T-cell (primary cell): ENCODE measurements around the gene RPAP3. TPM values are rescaled to one million over a fixed set of nuclear protein-coding genes. Genes with fewer than 3 reads are reported as not detected.
"Not testable (repeated sequence)": the region's sequence is repeated elsewhere in the genome, so short reads cannot be mapped to it uniquely, and the experiment has no call there.

Experiments used
- ATAC-seq, 4 experiments: fragments of 200-7000 bp in 3 of 4; fragments of 150-1000 bp in 1 of 4; cut with Tn5 transposase; replicated peaks in 1 of 4; 1 replicate in 3 of 4; 2 replicates in 1 of 4; pipeline ENCODE4 v1.10.0; 2021; ENCODE audit warnings: moderate library complexity in 3 of 4, mild to moderate bottlenecking in 2 of 4, moderate number of reproducible peaks in 1 of 4
- CTCF ChIA-PET, 2 donors: fragments of 300-600 bp; sonication (Branson Sonifier 250); formaldehyde crosslinking; loops; one replicate each; lab custom pipeline; 2022; ENCODE audit warnings: antibody characterized with exemption in 2 of 2; lab: Charles Lee
- POLR2A ChIA-PET, 2 donors: fragments of 300-600 bp; sonication (Branson Sonifier 250); formaldehyde crosslinking; loops; one replicate each; lab custom pipeline; 2022; ENCODE audit warnings: antibody characterized with exemption in 2 of 2; lab: Charles Lee
- DNase-seq, 35 experiments: peaks; one replicate each; pipeline versions ENCODE4 v3.0.0 to v3.0.0-alpha.2; 2013 to 2023
- H3K27ac ChIP-seq: one replicate; pipeline ENCODE4 v1.5.1; 2013; ENCODE audit warnings: low read length
- H3K27me3 ChIP-seq, 2 experiments: replicated peaks in 1 of 2; 1 replicate in 1 of 2; 2 replicates in 1 of 2; pipeline versions ENCODE4 v1.6.1 to v1.7.0; 2013; ENCODE audit warnings: low read length in 1 of 2, mixed read lengths in 1 of 2; ENCODE audit not compliant: control insufficient read depth in 2 of 2, insufficient read depth in 2 of 2; ENCODE audit errors: extremely low read depth in 1 of 2
- H3K36me3 ChIP-seq, 2 donors: 1 replicate in 1 of 2; 2 replicates in 1 of 2; pipeline versions ENCODE4 v1.6.1 to v1.7.0; 2013; ENCODE audit warnings: low read length in 1 of 2; ENCODE audit not compliant: control insufficient read depth in 2 of 2, insufficient read depth in 1 of 2; ENCODE audit errors: extremely low read depth in 1 of 2
- H3K4me1 ChIP-seq, 2 experiments: 1 replicate in 1 of 2; 2 replicates in 1 of 2; pipeline versions ENCODE4 v1.6.1 to v1.7.0; 2013; ENCODE audit warnings: low read length in 2 of 2, mixed read lengths in 1 of 2; ENCODE audit not compliant: insufficient read depth in 2 of 2, control insufficient read depth in 1 of 2; ENCODE audit errors: extremely low read depth in 1 of 2
- H3K4me3 ChIP-seq, 2 donors: 1 replicate in 1 of 2; 2 replicates in 1 of 2; pipeline versions ENCODE4 v1.5.1 to v1.7.0; 2013; ENCODE audit warnings: mild to moderate bottlenecking in 2 of 2, low read length in 1 of 2, moderate library complexity in 1 of 2; ENCODE audit not compliant: control insufficient read depth in 1 of 2; ENCODE audit errors: extremely low read depth in 1 of 2
- H3K9me3 ChIP-seq: 2 replicates; pipeline ENCODE4 v1.7.0; 2013
- H3K27ac Mint-ChIP-seq, 2 donors: one replicate each; pipeline ENCODE4 v1.8.0; 2020 to 2021; ENCODE audit warnings: mild to moderate bottlenecking in 2 of 2, mixed read lengths in 2 of 2
- H3K27me3 Mint-ChIP-seq, 2 donors: one replicate each; pipeline ENCODE4 v1.8.0; 2021 to 2022; ENCODE audit warnings: mixed read lengths in 2 of 2
- H3K36me3 Mint-ChIP-seq: one replicate; pipeline ENCODE4 v1.8.0; 2021; ENCODE audit warnings: mixed read lengths
- H3K4me1 Mint-ChIP-seq, 3 donors: one replicate each; pipeline ENCODE4 v1.8.0; 2020 to 2022; ENCODE audit warnings: mixed read lengths in 3 of 3, mild to moderate bottlenecking in 1 of 3
- H3K4me3 Mint-ChIP-seq, 3 donors: one replicate each; pipeline ENCODE4 v1.8.0; 2020 to 2022; ENCODE audit warnings: mild to moderate bottlenecking in 3 of 3, mixed read lengths in 3 of 3, moderate library complexity in 3 of 3
- H3K9me3 Mint-ChIP-seq, 3 donors: one replicate each; pipeline ENCODE4 v1.8.0; 2020 to 2022; ENCODE audit warnings: mixed read lengths in 3 of 3
- WGBS: methylation state at CpG from one replicate; pipeline ENCODE4 v1.1.5; 2013; ENCODE audit warnings: missing lambda C conversion rate; ENCODE audit not compliant: insufficient coverage; 5-methylcytosine and 5-hydroxymethylcytosine counted together
- total RNA-seq, 35 experiments: library from RNA in 6 of 35; stranded (reverse) in 6 of 35; fragments of 120-200 nt in 1 of 35; gene quantifications; one replicate each; pipeline versions ENCODE4 v1.2.1 to v1.2.4 and lab custom pipeline; 2013 to 2026

The RPAP3 gene
- total RNA-seq, 5 donors from 2014 or later (not counting 1 experiment from before 2014, with no cell fraction given) = 24.0 to 33.5 (median 29.4) TPM

DNA sequence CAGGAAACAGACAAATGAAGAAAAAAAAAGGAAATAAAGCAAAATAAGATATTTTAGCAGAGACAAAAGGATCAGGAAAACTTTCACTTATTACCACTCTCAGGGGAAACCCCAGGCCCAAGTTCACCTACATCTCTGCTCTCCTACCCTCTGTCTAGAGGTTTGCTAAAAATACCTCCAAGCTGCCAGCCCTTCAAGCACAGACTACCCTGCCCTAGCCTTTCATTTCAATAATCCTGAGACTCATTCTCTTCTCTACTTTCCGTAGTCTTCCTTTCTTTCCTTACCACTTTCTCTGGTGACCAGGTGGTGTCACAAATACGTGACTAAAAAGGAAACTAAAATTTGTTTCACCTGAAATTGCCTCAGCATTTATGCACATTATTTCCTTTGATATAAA, 33.8 kb downstream of the RPAP3 start:
- WGBS = 86% methylated on average over 1 of the region's 2 CpGs
- ChIA-PET POLR2A (no interaction called here), CTCF (no interaction called here)
- peak overlapping the region in 1 of 2 donors; percentile 48 for H3K27ac Mint-ChIP-seq
- H3K4me3 Mint-ChIP-seq = no peak overlapping the region
- H3K36me3 Mint-ChIP-seq = peaks cover 64% of the 10 kb centered on the region
- Histone ChIP-seq H3K9me3 (no peaks in the 10 kb centered on the region), H3K27me3 (no peaks in the 10 kb centered on the region), H3K4me1 (no peaks in the 10 kb centered on the region), H3K36me3 (peaks cover 6 to 30% of the 10 kb centered on the region in 2 donors), H3K4me3 (no peak overlapping the region), H3K27ac (no peak overlapping the region)
- ATAC-seq = no peak
- no peaks in the 10 kb centered on the region for H3K9me3 Mint-ChIP-seq
- peaks cover 16 to 29% (median 19%) of the 10 kb centered on the region in 3 donors for H3K4me1 Mint-ChIP-seq
- DNase-seq = no peak
- no peaks in the 10 kb centered on the region for H3K27me3 Mint-ChIP-seq

DNA sequence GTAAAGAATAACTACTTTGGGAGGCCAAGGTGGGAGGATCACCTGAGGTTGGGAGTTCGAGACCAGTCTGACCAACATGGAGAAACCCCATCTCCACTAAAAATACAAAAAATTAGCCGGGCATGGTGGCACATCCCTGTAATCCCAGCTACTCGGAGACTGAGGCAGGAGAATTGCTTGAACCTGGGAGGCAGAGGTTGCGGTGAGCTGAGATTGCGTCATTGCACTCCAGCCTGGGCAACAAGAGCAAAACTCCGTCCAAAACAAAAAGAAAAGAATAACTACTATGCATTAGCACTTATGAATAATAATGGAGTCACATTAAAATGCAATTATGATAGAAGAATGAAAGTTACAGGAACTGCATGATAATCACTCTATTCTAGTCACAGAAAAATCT, 37.9 kb downstream of the RPAP3 start:
- peaks cover 46% of the 10 kb centered on the region for H3K36me3 Mint-ChIP-seq
- not testable (repeated sequence) for H3K4me1 ChIP-seq

DNA sequence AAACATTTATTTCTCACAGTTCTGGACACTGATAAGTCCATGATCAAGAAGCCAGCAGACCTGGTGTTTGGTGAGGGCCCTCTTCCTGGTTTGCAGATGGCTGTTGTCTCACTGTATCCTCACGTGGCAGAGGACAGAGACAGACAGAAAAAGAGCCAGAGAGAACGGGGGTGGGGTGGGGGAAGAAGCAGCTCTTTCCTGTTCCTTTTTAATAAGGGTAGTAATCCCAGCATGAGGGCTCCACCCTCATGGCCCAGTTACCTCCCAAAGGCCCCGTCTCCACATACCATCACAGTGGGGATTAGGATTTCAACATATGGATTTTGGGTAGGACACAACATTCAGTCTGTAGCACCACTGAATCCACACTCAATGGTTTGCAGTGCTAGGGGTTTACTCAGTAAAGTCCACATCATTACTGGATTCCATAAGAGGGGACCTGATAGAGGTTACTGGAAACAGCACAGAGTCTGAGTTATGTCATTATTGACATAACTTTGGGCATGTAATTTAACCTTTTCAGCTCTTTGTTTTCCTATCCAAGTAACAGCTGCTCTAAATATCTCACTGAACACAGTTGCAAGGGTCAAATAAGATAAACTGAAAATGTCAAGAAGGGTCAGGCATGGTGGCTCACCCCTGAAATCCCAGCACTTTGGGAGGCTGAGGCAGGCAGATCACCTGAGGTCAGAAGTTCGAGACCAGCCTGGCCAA, 53.2 kb downstream of the RPAP3 start:
- WGBS = no CpG with 5 or more reads among the region's 4 CpGs
- ChIA-PET POLR2A (interaction anchor here in 1 of 2 donors (0.6 kb wide), 2 partner anchors 66 to 1376 kb away, joined by 3 to 4 read pairs; no protein-coding TSS in a partner anchor), CTCF (interaction anchor here (0.5 to 2.0 kb wide), 12 partner anchors 14 to 1503 kb away, joined by 3 to 11 read pairs (median 4); no protein-coding TSS in a partner anchor)
- Mint-ChIP-seq H3K27me3 (no peaks in the 10 kb centered on the region), H3K27ac (peak overlapping the region in 1 of 2 donors; percentile 23), H3K36me3 (peaks cover 4% of the 10 kb centered on the region), H3K9me3 (no peaks in the 10 kb centered on the region), H3K4me1 (peaks cover 14 to 17% (median 15%) of the 10 kb centered on the region in 3 donors), H3K4me3 (no peak overlapping the region)
- Histone ChIP-seq H3K4me1 (peaks cover 0 to 9% of the 10 kb centered on the region in 2 experiments), H3K27me3 (no peaks in the 10 kb centered on the region), H3K36me3 (peaks cover 0 to 4% of the 10 kb centered on the region in 2 donors), H3K4me3 (no peak overlapping the region), H3K27ac (no peak overlapping the region), H3K9me3 (no peaks in the 10 kb centered on the region)
- ATAC-seq (no peak), DNase-seq (no peak)

More for the DNA sequence above, 37.9 kb downstream of the RPAP3 start:
- H3K27ac Mint-ChIP-seq, ATAC-seq, H3K27ac ChIP-seq, H3K9me3 Mint-ChIP-seq, POLR2A ChIA-PET, H3K4me1 Mint-ChIP-seq, CTCF ChIA-PET, H3K9me3 ChIP-seq, H3K27me3 ChIP-seq, H3K27me3 Mint-ChIP-seq, H3K4me3 Mint-ChIP-seq, H3K4me3 ChIP-seq, DNase-seq: not testable (repeated sequence)
- H3K36me3 ChIP-seq = peaks cover 10 to 49% of the 10 kb centered on the region in 2 donors
- no CpG with 5 or more reads among the region's 6 CpGs for WGBS

- ChIA-PET CTCF (interaction anchor here (0.6 to 2.0 kb wide), 11 partner anchors 15 to 619 kb away, joined by 3 to 11 read pairs (median 4); no protein-coding TSS in a partner anchor), POLR2A (interaction anchor here in 1 of 2 donors (0.6 kb wide), 1 partner anchor 35 kb away, joined by 4 read pairs; no protein-coding TSS in a partner anchor)
- no peaks in the 10 kb centered on the region for H3K9me3 Mint-ChIP-seq
- H3K27ac ChIP-seq = no peak overlapping the region
- H3K9me3 ChIP-seq = no peaks in the 10 kb centered on the region
- no peaks in the 10 kb centered on the region for H3K27me3 ChIP-seq
- H3K36me3 Mint-ChIP-seq = peaks cover 5% of the 10 kb centered on the region
- H3K4me1 ChIP-seq = peaks cover 0 to 9% of the 10 kb centered on the region in 2 experiments
- DNase-seq (peak in 33 of 35 experiments; percentile 8 to 73 (median 32)), ATAC-seq (peak; percentile 72 to 90 (median 86))
- WGBS = 63% methylated on average over 5 of the region's 12 CpGs
- H3K4me3 Mint-ChIP-seq = peak overlapping the region; percentile 56 to 68 (median 61)
- H3K36me3 ChIP-seq = peaks cover 0 to 4% of the 10 kb centered on the region in 2 donors
- H3K27ac Mint-ChIP-seq = peak overlapping the region; percentile 4 to 16
- H3K4me3 ChIP-seq = no peak overlapping the region
- H3K4me1 Mint-ChIP-seq = peaks cover 14 to 17% (median 15%) of the 10 kb centered on the region in 3 donors
- H3K27me3 Mint-ChIP-seq = no peaks in the 10 kb centered on the region
Observed at GRCh38 chr12:47651368-47652254, 54.2 kb downstream of the RPAP3 start.

- DNase-seq (no peak), ATAC-seq (no peak)
- Mint-ChIP-seq H3K36me3 (peaks cover 9% of the 10 kb centered on the region), H3K9me3 (no peaks in the 10 kb centered on the region), H3K27me3 (no peaks in the 10 kb centered on the region), H3K4me3 (no peak overlapping the region), H3K4me1 (peaks cover 14 to 17% (median 15%) of the 10 kb centered on the region in 3 donors), H3K27ac (no peak overlapping the region)
- Histone ChIP-seq H3K27me3 (no peaks in the 10 kb centered on the region), H3K36me3 (peaks cover 0 to 4% of the 10 kb centered on the region in 2 donors), H3K27ac (no peak overlapping the region), H3K4me1 (peaks cover 0 to 9% of the 10 kb centered on the region in 2 experiments), H3K4me3 (no peak overlapping the region), H3K9me3 (no peaks in the 10 kb centered on the region)
- CTCF ChIA-PET = interaction anchor here (0.6 to 2.0 kb wide), 3 partner anchors 36 to 92 kb away, joined by 4 to 11 read pairs (median 4); no protein-coding TSS in a partner anchor
- WGBS = no CpG with 5 or more reads among the region's 1 CpG
- POLR2A ChIA-PET = no interaction called here
Observed at GRCh38 chr12:47650469-47650868, 55.4 kb downstream of the RPAP3 start.

GRCh38 chr12:47649381-47649780, 56.4 kb downstream of the RPAP3 start:
- H3K27me3 ChIP-seq = no peaks in the 10 kb centered on the region
- no peak overlapping the region for H3K27ac Mint-ChIP-seq
- no peak overlapping the region for H3K4me3 ChIP-seq
- H3K9me3 ChIP-seq = no peaks in the 10 kb centered on the region
- no peaks in the 10 kb centered on the region for H3K27me3 Mint-ChIP-seq
- H3K9me3 Mint-ChIP-seq = peaks cover 6 to 7% (median 6%) of the 10 kb centered on the region in 3 donors
- peaks cover 0 to 4% of the 10 kb centered on the region in 2 donors for H3K36me3 ChIP-seq
- peaks cover 14 to 15% (median 15%) of the 10 kb centered on the region in 3 donors for H3K4me1 Mint-ChIP-seq
- peaks cover 16% of the 10 kb centered on the region for H3K36me3 Mint-ChIP-seq
- POLR2A ChIA-PET = no interaction called here
- no peak for ATAC-seq
- WGBS = no CpG with 5 or more reads among the region's 2 CpGs
- H3K4me3 Mint-ChIP-seq = no peak overlapping the region
- H3K4me1 ChIP-seq = peaks cover 0 to 9% of the 10 kb centered on the region in 2 experiments
- no peak overlapping the region for H3K27ac ChIP-seq
- no peak for DNase-seq
- CTCF ChIA-PET = interaction anchor here in 1 of 2 donors (0.5 kb wide), 1 partner anchor 17 kb away, joined by 3 read pairs; no protein-coding TSS in a partner anchor
